GM12878 (cell line): ENCODE data around the gene CATSPER1. TPM values are rescaled to one million over a fixed set of nuclear protein-coding genes. Genes with fewer than 3 reads are reported as not detected.

Experiments
- ATAC-seq: fragments of 200-7000 bp; cut with Tn5 transposase; 3 replicates; pipeline ENCODE4 v1.9.1; 2020; ENCODE audit warnings: mild to moderate bottlenecking, moderate library complexity
- BruUV-seq: library from RNA; stranded (reverse); fragments of 400-500 nt; replicated peaks from 2 replicates; lab custom pipeline; 2021; lab: Mats Ljungman, UMichigan
- CTCF ChIA-PET: fragments of 300-600 bp; sonication (Branson Sonifier 250); formaldehyde crosslinking; extraction: SDS; loops from one replicate; lab custom pipeline; 2021; ENCODE audit warnings: inconsistent platforms; lab: Yijun Ruan, JAX
- POLR2A ChIA-PET: fragments of 350-600 bp; formaldehyde crosslinking; extraction: SDS; loops from one replicate; lab custom pipeline; 2021; ENCODE audit warnings: inconsistent platforms; lab: Charles Lee
- RAD21 ChIA-PET: fragments of 300-600 bp; sonication (Branson Sonifier 250); formaldehyde crosslinking; loops from one replicate; lab custom pipeline; 2023; ENCODE audit warnings: antibody characterized with exemption; ENCODE audit not compliant: unreplicated experiment; lab: Charles Lee
- SMC1A ChIA-PET: fragments of 300-600 bp; sonication (Branson Sonifier 250); formaldehyde crosslinking; loops from one replicate; lab custom pipeline; 2023; ENCODE audit not compliant: unreplicated experiment, uncharacterized antibody; lab: Charles Lee
- DNase-seq: peaks from one replicate; pipeline ENCODE4 v3.0.0-alpha.2; 2011; ENCODE audit warnings: low read depth, low spot score
- FAIRE-seq: peaks from 3 replicates; lab custom pipeline; 2011; peaks lifted over from hg19 to GRCh38; lab: Jason Lieb, UNC
- H2AFZ ChIP-seq: 2 replicates; pipeline ENCODE4 v1.6.0; 2011; ENCODE audit warnings: low read depth, low read length, control low read depth; ENCODE audit not compliant: control insufficient read depth
- H3K27ac ChIP-seq: 2 replicates; pipeline ENCODE4 v1.5.1; 2011; ENCODE audit warnings: control low read depth; ENCODE audit not compliant: control insufficient read depth, insufficient read depth
- H3K27me3 ChIP-seq, 2 experiments: replicated peaks in 1 of 2; 2 replicates each; pipeline versions ENCODE4 v1.6.0 to v1.6.1; 2011; ENCODE audit warnings: low read length in 1 of 2; ENCODE audit not compliant: control insufficient read depth in 2 of 2, insufficient read depth in 2 of 2
- H3K36me3 ChIP-seq, 2 experiments: 2 replicates each; pipeline ENCODE4 v1.5.1; 2011; ENCODE audit warnings: low read length in 1 of 2; ENCODE audit not compliant: control insufficient read depth in 2 of 2, insufficient read depth in 2 of 2
- H3K4me1 ChIP-seq: 2 replicates; pipeline ENCODE4 v1.6.1; 2011; ENCODE audit warnings: mild to moderate bottlenecking, low read length, moderate library complexity, mixed read lengths; ENCODE audit not compliant: control insufficient read depth, insufficient read depth
- H3K4me2 ChIP-seq: 2 replicates; pipeline ENCODE4 v1.6.0; 2011; ENCODE audit warnings: control low read depth; ENCODE audit not compliant: control insufficient read depth, insufficient read depth
- H3K4me3 ChIP-seq: fragments of 200-600 bp; sonication (generic); 2 replicates; pipeline ENCODE4 v1.5.1; 2016
- H3K79me2 ChIP-seq: 2 replicates; pipeline ENCODE4 v1.6.0; 2011; ENCODE audit warnings: low read length; ENCODE audit not compliant: control insufficient read depth, insufficient read depth
- H3K9ac ChIP-seq: 2 replicates; pipeline ENCODE4 v1.8.0; 2011; ENCODE audit warnings: low read length, control low read depth, mixed read lengths; ENCODE audit not compliant: control insufficient read depth, insufficient read depth
- H3K9me3 ChIP-seq: replicated peaks from 3 replicates; pipeline ENCODE4 v1.5.1; 2011; ENCODE audit warnings: mild to moderate bottlenecking, low read length; ENCODE audit not compliant: control insufficient read depth, insufficient read depth
- H4K20me1 ChIP-seq: 2 replicates; pipeline ENCODE4 v1.6.0; 2011; ENCODE audit not compliant: control insufficient read depth, insufficient read depth
- BMI1 ChIP-seq: fragments of 450-650 bp; IDR thresholded peaks from 2 replicates; pipeline ENCODE4 v1.6.1; 2016; ENCODE audit warnings: mild to moderate bottlenecking, moderate library complexity, borderline replicate concordance
- MEF2A ChIP-seq: IDR thresholded peaks from 2 replicates; pipeline ENCODE4 v1.6.1; 2011; ENCODE audit warnings: low read depth, mild to moderate bottlenecking, low read length, moderate library complexity; ENCODE audit not compliant: insufficient read depth
- MYC ChIP-seq: IDR thresholded peaks from 2 replicates; pipeline ENCODE4 v1.6.1; 2011; ENCODE audit warnings: mild to moderate bottlenecking, low read length, moderate library complexity, inconsistent platforms; ENCODE audit not compliant: insufficient read depth, insufficient replicate concordance, insufficient read length, severe bottlenecking
- POU2F2 ChIP-seq: IDR thresholded peaks from 3 replicates; pipeline ENCODE4 v1.6.1; 2011; ENCODE audit warnings: low read depth, mild to moderate bottlenecking, low read length, borderline replicate concordance
- PRDM15 ChIP-seq: fragments of 450-650 bp; formaldehyde crosslinking; IDR thresholded peaks from 2 replicates; pipeline ENCODE4 v1.4.0; 2020; ENCODE audit warnings: mild to moderate bottlenecking, moderate library complexity
- RAD21 ChIP-seq: IDR thresholded peaks from 2 replicates; pipeline ENCODE4 v1.6.1; 2011; ENCODE audit warnings: mild to moderate bottlenecking, low read depth, low read length, moderate library complexity; ENCODE audit not compliant: insufficient read depth
- RB1 ChIP-seq: fragments of 450-650 bp; formaldehyde crosslinking; IDR thresholded peaks from 2 replicates; pipeline ENCODE4 v1.6.1; 2017; ENCODE audit warnings: mild to moderate bottlenecking, borderline replicate concordance
- RUNX3 ChIP-seq: IDR thresholded peaks from 2 replicates; pipeline ENCODE4 v1.6.1; 2012; ENCODE audit warnings: low read length, inconsistent platforms
- SMC3 ChIP-seq: IDR thresholded peaks from 2 replicates; pipeline ENCODE4 v1.6.1; 2011; ENCODE audit warnings: low read length, improper control_type of control experiment, borderline replicate concordance
- SPI1 ChIP-seq: IDR thresholded peaks from 2 replicates; pipeline ENCODE4 v1.6.1; 2011; ENCODE audit warnings: low read depth, mild to moderate bottlenecking, low read length, moderate library complexity, borderline replicate concordance; ENCODE audit not compliant: insufficient read depth
- YY1 ChIP-seq: IDR thresholded peaks from 2 replicates; pipeline ENCODE4 v1.6.1; 2011; ENCODE audit warnings: low read depth, mild to moderate bottlenecking, low read length
- ZNF384 ChIP-seq: IDR thresholded peaks from 2 replicates; pipeline ENCODE4 v1.6.1; 2012; ENCODE audit warnings: low read depth, mild to moderate bottlenecking, low read length, improper control_type of control experiment, borderline replicate concordance
- WGBS: methylation state at CpG from one replicate; pipeline ENCODE4 v1.1.6; 2016; ENCODE audit warnings: low lambda C conversion rate; ENCODE audit not compliant: insufficient replicate concordance, insufficient coverage; ENCODE audit errors: missing lambda C conversion rate; 5-methylcytosine and 5-hydroxymethylcytosine counted together
- in situ Hi-C: fragments of 300-500 bp; cut with MboI; formaldehyde crosslinking; loops from 9 replicates; pipeline ENCODE4 v1.14.3; 2018; ENCODE audit warnings: mixed read lengths
- intact Hi-C: fragments of 100-400 bp; cut with micrococcal nuclease; formaldehyde crosslinking; loops from one replicate; pipeline ENCODE4 v1.14.2; 2022; ENCODE audit not compliant: unreplicated experiment
- polyA plus RNA-seq, 11 experiments: library from polyadenylated mRNA; depleted of rRNA in 4 of 11; unstranded in 6 of 11; stranded (reverse) in 5 of 11; fragments of >200 nt; fragmentation: Nextera tagmentation in 4 of 11; fragmentation: Illumina TruSeq in 1 of 11; extraction: Ambion mirVana in 4 of 11; extraction: Trizol in 1 of 11; gene quantifications; 1 replicate in 1 of 11; 2 replicates in 10 of 11; pipeline versions ENCODE4 v1.2.1 to v1.2.3, GENCODE V29; 2011 to 2016; ENCODE audit warnings: inconsistent platforms in 2 of 11, missing spikeins in 2 of 11, low read depth in 1 of 11
- total RNA-seq, 4 experiments: library from RNA; depleted of rRNA in 3 of 4; stranded (reverse); fragments of >200 nt in 3 of 4; fragmentation: Illumina TruSeq in 1 of 4; extraction: Trizol in 1 of 4; gene quantifications; 2 replicates each; pipeline versions ENCODE4 v1.2.1 to v1.2.3, GENCODE V29; 2013 to 2021
- TF ChIP-seq, protein P1 (sequence below): fragments of 450-650 bp; IDR thresholded peaks from 2 replicates; pipeline ENCODE4 v1.6.1; 2017; ENCODE audit warnings: mild to moderate bottlenecking, moderate library complexity

Gene CATSPER1
- total and polyA plus RNA-seq, 10 of the 15 experiments (the other 5 are each of a cell fraction or from before 2014, with no cell fraction given), result 0.02 to 0.05 TPM; not detected in 8

GRCh38 chr11:65988791-65989592 lies 37.3 kb downstream of the CATSPER1 start:
- H2AFZ ChIP-seq, result peak overlapping the region; percentile 45
- RAD21 ChIA-PET, result interaction anchor here (0.6 to 3.5 kb wide), 11 partner anchors 34 to 277 kb away, joined by 3 to 40 read pairs (median 4); partner anchors contain the start of genes CCDC85B, EFEMP2, FIBP and FOSL1
- TF ChIP-seq BMI1 (no peak), MYC (no peak), ZNF384 (peak; percentile 78), PRDM15 (no peak), SPI1 (peak; percentile 25; the same call in 1 of the 2 replicates), RB1 (peak; percentile 82; the same call in 1 of the 2 replicates), RUNX3 (no peak), MEF2A (peak; percentile 52; the same call in 1 of the 2 replicates), POU2F2 (peak; percentile 24; the same call in 1 of the 3 replicates), SMC3 (peak; percentile 93), YY1 (peak; percentile 58), RAD21 (peak; percentile 94)
- TF ChIP-seq, protein P1, sequence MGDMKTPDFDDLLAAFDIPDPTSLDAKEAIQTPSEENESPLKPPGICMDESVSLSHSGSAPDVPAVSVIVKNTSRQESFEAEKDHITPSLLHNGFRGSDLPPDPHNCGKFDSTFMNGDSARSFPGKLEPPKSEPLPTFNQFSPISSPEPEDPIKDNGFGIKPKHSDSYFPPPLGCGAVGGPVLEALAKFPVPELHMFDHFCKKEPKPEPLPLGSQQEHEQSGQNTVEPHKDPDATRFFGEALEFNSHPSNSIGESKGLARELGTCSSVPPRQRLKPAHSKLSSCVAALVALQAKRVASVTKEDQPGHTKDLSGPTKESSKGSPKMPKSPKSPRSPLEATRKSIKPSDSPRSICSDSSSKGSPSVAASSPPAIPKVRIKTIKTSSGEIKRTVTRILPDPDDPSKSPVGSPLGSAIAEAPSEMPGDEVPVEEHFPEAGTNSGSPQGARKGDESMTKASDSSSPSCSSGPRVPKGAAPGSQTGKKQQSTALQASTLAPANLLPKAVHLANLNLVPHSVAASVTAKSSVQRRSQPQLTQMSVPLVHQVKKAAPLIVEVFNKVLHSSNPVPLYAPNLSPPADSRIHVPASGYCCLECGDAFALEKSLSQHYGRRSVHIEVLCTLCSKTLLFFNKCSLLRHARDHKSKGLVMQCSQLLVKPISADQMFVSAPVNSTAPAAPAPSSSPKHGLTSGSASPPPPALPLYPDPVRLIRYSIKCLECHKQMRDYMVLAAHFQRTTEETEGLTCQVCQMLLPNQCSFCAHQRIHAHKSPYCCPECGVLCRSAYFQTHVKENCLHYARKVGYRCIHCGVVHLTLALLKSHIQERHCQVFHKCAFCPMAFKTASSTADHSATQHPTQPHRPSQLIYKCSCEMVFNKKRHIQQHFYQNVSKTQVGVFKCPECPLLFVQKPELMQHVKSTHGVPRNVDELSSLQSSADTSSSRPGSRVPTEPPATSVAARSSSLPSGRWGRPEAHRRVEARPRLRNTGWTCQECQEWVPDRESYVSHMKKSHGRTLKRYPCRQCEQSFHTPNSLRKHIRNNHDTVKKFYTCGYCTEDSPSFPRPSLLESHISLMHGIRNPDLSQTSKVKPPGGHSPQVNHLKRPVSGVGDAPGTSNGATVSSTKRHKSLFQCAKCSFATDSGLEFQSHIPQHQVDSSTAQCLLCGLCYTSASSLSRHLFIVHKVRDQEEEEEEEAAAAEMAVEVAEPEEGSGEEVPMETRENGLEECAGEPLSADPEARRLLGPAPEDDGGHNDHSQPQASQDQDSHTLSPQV, result peak; percentile 85

More at GRCh38 chr11:65988791-65989592, 37.3 kb downstream of the CATSPER1 start:
- no peaks in the 10 kb centered on the region for H3K79me2 ChIP-seq
- H3K36me3 ChIP-seq, result peaks cover 0 to 6% of the 10 kb centered on the region in 2 experiments; a peak in 1 of 4 replicates
- peak; percentile 90 for DNase-seq
- no peaks in the 10 kb centered on the region for H3K9me3 ChIP-seq
- ChIA-PET SMC1A (interaction anchor here (0.5 to 2.7 kb wide), 10 partner anchors 56 to 277 kb away, joined by 3 to 28 read pairs (median 3); partner anchors contain the start of genes CCDC85B, FIBP, KAT5 and MUS81), POLR2A (interaction anchor here (0.7 to 1.3 kb wide), 5 partner anchors 28 to 269 kb away, joined by 3 to 4 read pairs (median 3); partner anchors contain the start of gene FIBP), CTCF (interaction anchor here (0.6 to 7.9 kb wide), 36 partner anchors 27 to 1477 kb away, joined by 3 to 167 read pairs (median 4); partner anchors contain the start of genes AP5B1, CCDC85B, FIBP and KAT5)
- no peaks in the 10 kb centered on the region for H3K4me1 ChIP-seq
- no peak overlapping the region for H3K27ac ChIP-seq
- in situ Hi-C loops, result loop anchor here (5.0 kb wide), 2 partner anchors 107 to 277 kb away; partner anchors contain the start of gene KAT5
- BruUV-seq, result no TSS peak
- peak; percentile 100 for ATAC-seq
- no peak overlapping the region for H3K4me2 ChIP-seq
- peak; percentile 99 for FAIRE-seq
- WGBS, result 13% methylated on average over 10 of the region's 10 CpGs
- no peaks in the 10 kb centered on the region for H4K20me1 ChIP-seq
- no peak overlapping the region for H3K9ac ChIP-seq
- no peak overlapping the region for H3K4me3 ChIP-seq
- intact Hi-C loops, result loop anchor here (1.0 to 2.0 kb wide), 5 partner anchors 101 to 282 kb away; partner anchors contain the start of gene FIBP
- no peaks in the 10 kb centered on the region for H3K27me3 ChIP-seq
